Mononuclear cell (primary cell): ENCODE results near the gene MYO19. TPM values are rescaled to one million over a fixed set of nuclear protein-coding genes. Genes with fewer than 3 reads are reported as not detected.
"Not testable (repeated sequence)": the region's sequence is repeated elsewhere in the genome, so short reads cannot be mapped to it uniquely, and the experiment has no call there.

Source experiments
- H3K27me3 ChIP-seq: 2 replicates; pipeline ENCODE4 v1.6.0; 2011; ENCODE audit warnings: low read length, control low read depth; ENCODE audit not compliant: insufficient read depth
- H3K4me1 ChIP-seq: 2 replicates; pipeline ENCODE4 v1.5.1; 2011; ENCODE audit warnings: mild to moderate bottlenecking, low read length, control low read depth; ENCODE audit not compliant: insufficient read depth
- H3K4me3 ChIP-seq: 2 replicates; pipeline ENCODE4 v1.5.1; 2011; ENCODE audit warnings: mild to moderate bottlenecking, low read length, moderate library complexity
- H3K9me3 ChIP-seq: 2 replicates; pipeline ENCODE4 v1.5.1; 2011; ENCODE audit warnings: low read depth, mild to moderate bottlenecking, control low read depth, low read length
- total RNA-seq: library from RNA; depleted of rRNA; stranded (reverse); fragments of >200 nt; gene quantifications from one replicate; pipeline ENCODE4 v1.2.3, GENCODE V29; 2012

The MYO19 gene
- total RNA-seq, 1 donor = 36.8 TPM

DNA sequence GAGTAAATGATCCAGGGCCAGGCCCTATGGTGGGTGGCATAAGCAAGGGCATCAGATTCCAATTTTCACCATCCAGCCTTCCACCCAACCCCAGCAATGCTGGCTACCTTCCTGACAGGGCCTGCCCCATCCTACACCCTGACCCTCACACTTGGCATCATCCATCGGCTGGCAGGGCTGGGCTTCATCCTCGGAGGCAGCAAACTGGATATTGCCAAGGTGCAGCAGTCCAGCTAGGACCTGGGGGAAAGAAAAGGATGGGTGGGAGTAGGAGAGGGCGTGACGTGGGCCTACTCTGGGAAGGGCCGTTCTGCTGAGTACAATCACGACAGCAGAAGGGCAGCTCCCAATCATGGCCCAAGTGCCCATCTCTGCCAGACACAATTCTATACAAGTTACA is 23.5 kb downstream of the MYO19 start:
- no peaks in the 10 kb centered on the region for H3K27me3 ChIP-seq
- H3K9me3 ChIP-seq = no peaks in the 10 kb centered on the region
- no peak overlapping the region for H3K4me3 ChIP-seq

GRCh38 chr17:36510636-36511035 is 24.0 kb downstream of the MYO19 start:
- H3K27me3 ChIP-seq = no peaks in the 10 kb centered on the region
- no peaks in the 10 kb centered on the region for H3K9me3 ChIP-seq
- no peak overlapping the region for H3K4me3 ChIP-seq
- no peaks in the 10 kb centered on the region for H3K4me1 ChIP-seq

More for the DNA sequence above, 23.5 kb downstream of the MYO19 start:
- no peaks in the 10 kb centered on the region for H3K4me1 ChIP-seq

GRCh38 chr17:36509272-36509985 is 25.2 kb downstream of the MYO19 start:
- H3K4me3 ChIP-seq = no peak overlapping the region
- no peaks in the 10 kb centered on the region for H3K9me3 ChIP-seq
- H3K4me1 ChIP-seq = no peaks in the 10 kb centered on the region
- no peaks in the 10 kb centered on the region for H3K27me3 ChIP-seq

DNA sequence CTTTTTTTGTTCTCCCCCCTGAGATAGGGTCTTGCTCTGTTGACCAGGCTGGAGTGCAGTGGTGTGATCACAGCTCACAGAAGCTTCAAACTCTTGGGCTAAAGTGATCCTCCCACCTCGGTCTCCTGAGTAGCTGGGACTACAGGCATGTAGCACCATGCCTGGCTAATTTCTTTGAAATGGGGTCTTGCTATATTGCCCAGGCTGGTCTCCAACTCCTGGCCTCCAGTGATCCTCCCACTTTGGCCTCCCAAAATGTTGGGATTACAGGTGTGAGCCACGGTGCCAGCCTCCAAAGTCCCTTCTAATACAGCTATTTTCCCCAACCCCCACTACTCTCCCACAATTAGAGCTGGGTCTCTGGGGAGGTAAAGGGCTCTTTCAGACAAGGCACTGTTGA is 26.2 kb downstream of the MYO19 start:
- H3K27me3 ChIP-seq, H3K9me3 ChIP-seq, H3K4me1 ChIP-seq, H3K4me3 ChIP-seq: not testable (repeated sequence)

- H3K4me1 ChIP-seq = no peaks in the 10 kb centered on the region
- no peaks in the 10 kb centered on the region for H3K9me3 ChIP-seq
- no peak overlapping the region for H3K4me3 ChIP-seq
- H3K27me3 ChIP-seq = no peaks in the 10 kb centered on the region
These were observed 27.4 kb downstream of the MYO19 start for GRCh38 chr17:36507266-36507665.

DNA sequence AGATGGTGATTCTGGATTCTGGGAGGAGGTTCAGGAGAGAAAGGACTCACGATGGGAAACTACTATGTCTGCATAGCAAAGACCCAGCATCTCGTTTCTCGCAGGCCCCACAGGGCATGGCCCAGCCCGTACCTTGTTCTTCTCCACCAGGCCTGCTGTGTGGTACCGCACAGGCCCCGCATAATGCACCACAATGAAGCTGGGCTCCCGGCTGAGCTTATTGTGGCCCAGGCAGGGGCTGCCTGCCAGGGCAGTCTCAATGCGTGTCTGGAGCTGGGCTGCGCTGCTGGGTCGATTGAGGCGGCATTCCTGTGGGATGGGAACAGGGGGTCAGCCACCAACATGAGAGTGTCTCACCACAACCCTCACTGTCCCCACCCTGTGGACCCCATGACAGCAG is 27.8 kb downstream of the MYO19 start:
- Histone ChIP-seq H3K4me3 (no peak overlapping the region), H3K4me1 (no peaks in the 10 kb centered on the region), H3K9me3 (no peaks in the 10 kb centered on the region), H3K27me3 (no peaks in the 10 kb centered on the region)

- no peaks in the 10 kb centered on the region for H3K27me3 ChIP-seq
- no peaks in the 10 kb centered on the region for H3K4me1 ChIP-seq
- H3K9me3 ChIP-seq = no peaks in the 10 kb centered on the region
- no peak overlapping the region for H3K4me3 ChIP-seq
These were observed 28.3 kb downstream of the MYO19 start for GRCh38 chr17:36506249-36506826.

DNA sequence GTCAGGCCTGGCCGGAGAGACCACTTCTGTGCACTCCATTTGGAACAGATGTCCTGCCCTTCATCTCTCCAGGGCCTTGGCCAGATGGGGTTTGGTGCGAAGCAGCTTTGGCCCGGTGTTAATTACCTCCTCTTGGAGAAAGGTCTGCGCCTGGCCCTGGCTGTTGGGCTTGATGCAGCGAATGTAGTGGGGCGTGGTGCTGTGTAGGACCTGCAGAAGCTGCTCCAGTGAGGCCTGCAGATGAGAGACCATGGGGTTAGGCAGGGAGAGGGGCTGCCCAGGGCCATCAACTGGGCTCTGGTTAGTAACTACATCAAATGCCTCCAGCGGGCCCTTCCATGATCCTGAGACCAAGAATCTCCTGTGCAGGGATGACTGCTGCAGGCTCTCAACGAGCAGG is 29.5 kb downstream of the MYO19 start:
- Histone ChIP-seq H3K27me3 (no peaks in the 10 kb centered on the region), H3K4me1 (no peaks in the 10 kb centered on the region), H3K4me3 (no peak overlapping the region)

DNA sequence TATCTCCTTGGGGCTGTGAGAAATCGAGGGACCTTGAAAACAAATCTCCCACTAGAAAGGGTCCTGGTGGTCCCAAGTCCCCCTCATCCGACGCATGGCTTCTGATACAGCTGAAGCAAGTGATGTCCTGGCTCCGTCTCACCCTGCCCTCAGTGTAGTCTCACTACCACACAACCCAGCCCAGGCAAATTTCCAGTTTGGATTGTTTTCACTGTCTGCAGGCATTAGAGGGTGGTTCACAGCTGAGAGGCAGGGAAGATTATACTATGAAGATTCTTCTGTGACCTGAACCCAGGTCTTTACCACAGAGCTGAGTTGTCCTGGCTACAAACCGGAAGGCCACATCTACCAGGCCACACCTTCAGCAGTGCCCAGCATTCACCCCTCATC is 30.5 kb downstream of the MYO19 start:
- H3K27me3 ChIP-seq = no peaks in the 10 kb centered on the region
- no peak overlapping the region for H3K4me3 ChIP-seq
- H3K9me3 ChIP-seq = no peaks in the 10 kb centered on the region
- H3K4me1 ChIP-seq = no peaks in the 10 kb centered on the region

More for the DNA sequence above, 29.5 kb downstream of the MYO19 start:
- no peaks in the 10 kb centered on the region for H3K9me3 ChIP-seq

DNA sequence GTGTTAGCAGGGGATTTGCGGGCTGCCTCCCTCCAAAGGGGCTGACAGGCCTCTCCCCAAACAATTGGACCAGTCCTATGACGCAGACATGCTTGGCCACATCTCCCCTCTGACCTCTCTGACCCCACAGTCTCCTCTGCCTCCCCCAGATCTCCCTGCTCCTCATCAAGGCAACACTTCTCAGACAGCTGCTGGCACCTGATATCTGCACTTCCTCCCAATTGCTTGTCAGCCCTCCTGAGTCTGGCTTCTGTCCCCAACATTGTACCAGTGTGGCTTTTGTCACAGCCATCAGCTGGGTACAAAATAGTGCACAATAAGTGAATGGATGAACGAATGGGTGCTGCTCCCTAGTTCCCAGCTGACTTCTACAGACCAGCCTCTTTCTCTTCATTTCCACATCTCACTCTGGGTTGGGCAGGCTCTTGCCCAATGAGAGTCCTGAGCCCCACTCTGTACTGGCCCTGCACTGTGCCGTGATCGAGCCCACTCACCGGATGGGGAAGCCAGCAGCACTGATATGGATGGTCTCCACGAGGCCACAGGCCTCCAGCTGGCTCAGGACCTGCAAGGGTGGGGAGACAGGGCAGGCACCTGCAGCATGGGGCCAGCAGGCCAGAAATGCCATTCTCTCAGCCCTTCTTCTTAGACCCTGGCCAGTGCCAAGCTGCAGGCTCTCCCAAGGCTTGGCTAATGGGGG is 31.1 kb downstream of the MYO19 start:
- H3K9me3 ChIP-seq = no peaks in the 10 kb centered on the region
- H3K4me1 ChIP-seq = no peaks in the 10 kb centered on the region
- H3K4me3 ChIP-seq = no peak overlapping the region
- no peaks in the 10 kb centered on the region for H3K27me3 ChIP-seq

DNA sequence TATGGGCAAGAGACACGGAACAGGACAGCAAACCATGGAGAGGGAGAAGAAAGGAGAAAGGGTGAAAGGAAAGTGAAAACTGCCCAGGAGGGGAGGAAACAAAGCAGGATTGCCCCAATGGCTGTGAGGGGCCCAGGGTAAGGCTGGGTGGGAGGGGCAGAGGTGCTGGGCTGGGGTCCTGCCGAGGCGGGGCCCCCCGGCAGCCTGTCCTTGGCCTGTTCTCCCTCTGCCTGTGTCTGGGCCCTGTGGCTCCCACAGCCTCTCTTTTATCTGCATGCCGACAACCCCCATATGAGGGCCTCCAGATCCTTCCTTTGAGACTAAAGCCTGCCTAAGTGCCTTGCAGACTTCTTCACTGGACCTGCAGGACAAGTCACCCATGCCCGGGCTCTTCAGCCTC is 32.7 kb downstream of the MYO19 start:
- Histone ChIP-seq H3K27me3 (no peaks in the 10 kb centered on the region), H3K4me1 (no peaks in the 10 kb centered on the region), H3K9me3 (no peaks in the 10 kb centered on the region), H3K4me3 (no peak overlapping the region)

- no peaks in the 10 kb centered on the region for H3K27me3 ChIP-seq
- no peaks in the 10 kb centered on the region for H3K9me3 ChIP-seq
- no peak overlapping the region for H3K4me3 ChIP-seq
- H3K4me1 ChIP-seq = no peaks in the 10 kb centered on the region
These were observed 33.3 kb downstream of the MYO19 start for GRCh38 chr17:36501351-36501750.

- no peaks in the 10 kb centered on the region for H3K27me3 ChIP-seq
- no peaks in the 10 kb centered on the region for H3K9me3 ChIP-seq
- H3K4me1 ChIP-seq = no peaks in the 10 kb centered on the region
- H3K4me3 ChIP-seq = no peak overlapping the region
These were observed 33.9 kb downstream of the MYO19 start for GRCh38 chr17:36500745-36501225.

GRCh38 chr17:36498560-36499300 is 35.9 kb downstream of the MYO19 start:
- H3K4me3 ChIP-seq = no peak overlapping the region
- no peaks in the 10 kb centered on the region for H3K27me3 ChIP-seq
- no peaks in the 10 kb centered on the region for H3K9me3 ChIP-seq
- no peaks in the 10 kb centered on the region for H3K4me1 ChIP-seq

GRCh38 chr17:36498155-36498554 is 36.5 kb downstream of the MYO19 start:
- H3K4me1 ChIP-seq = no peaks in the 10 kb centered on the region
- H3K9me3 ChIP-seq = no peaks in the 10 kb centered on the region
- H3K27me3 ChIP-seq = no peaks in the 10 kb centered on the region
- H3K4me3 ChIP-seq = no peak overlapping the region
